Inflammatory macrophage treated with lipopolysaccharide for 4 hours (primary cell): ENCODE results near the gene DIAPH3.
A peak's percentile ranks its signal among the peaks of the same experiment; 100 is the strongest.

Experiments
- DNase-seq: peaks from one replicate; pipeline ENCODE4 v3.0.0-alpha.2; 2020

Gene DIAPH3

DNA sequence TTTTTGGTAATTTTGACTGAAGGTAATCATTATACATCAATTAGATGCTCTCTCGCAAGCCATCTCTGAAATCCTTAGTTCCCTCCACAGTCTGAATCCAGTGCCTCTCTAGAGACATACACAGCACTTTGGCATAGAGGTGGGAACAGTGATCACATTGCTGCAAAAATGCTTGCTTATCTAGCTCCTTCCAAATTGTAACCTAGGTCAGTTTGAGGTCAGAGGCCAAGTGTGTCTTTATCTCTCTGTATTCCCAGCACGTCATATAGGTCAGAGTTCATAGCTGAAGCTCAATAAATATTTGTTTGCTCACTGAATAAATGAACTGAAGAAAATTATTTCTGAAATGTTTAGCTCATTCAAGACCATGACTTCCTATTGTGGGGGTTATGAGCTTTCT lies 462.5 kb downstream of the DIAPH3 start:
- DNase-seq = no peak

DNA sequence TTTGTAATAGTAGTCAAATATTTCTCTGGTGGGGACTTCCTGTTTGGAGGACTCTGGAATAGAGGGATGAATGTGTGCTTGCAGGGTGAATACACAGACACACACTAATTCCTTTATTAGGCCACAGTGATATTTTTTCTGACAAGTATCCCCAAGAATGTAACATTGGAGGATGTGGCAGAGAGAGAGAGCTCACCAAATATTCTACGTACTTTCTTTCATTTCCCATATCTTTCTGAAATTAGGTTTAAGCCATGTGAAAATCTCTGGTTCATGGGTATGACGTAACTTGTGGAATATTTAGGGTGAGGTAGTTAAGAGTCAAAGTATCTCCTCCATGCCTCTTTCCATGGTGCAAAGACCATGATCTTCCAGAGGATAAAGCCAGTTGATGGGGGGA lies 463.4 kb downstream of the DIAPH3 start:
- DNase-seq = no peak

DNA sequence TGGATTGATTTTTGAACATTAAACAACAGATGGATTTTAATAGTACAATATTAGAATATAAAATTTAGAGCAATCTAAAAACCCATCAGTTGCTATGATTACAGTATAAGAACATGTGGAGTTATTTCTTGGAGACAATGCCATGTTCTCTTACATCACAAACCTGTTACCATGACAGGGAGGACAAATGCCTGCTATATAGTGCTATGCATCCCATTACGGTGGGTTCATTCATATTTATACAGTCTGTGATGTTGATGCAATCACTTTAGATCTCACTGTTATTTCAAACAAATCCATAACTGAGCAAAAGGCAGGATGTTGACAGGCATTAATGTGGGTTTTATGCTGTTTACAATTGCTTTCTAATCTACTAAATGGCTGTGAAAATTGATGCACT lies 467.5 kb downstream of the DIAPH3 start:
- DNase-seq = no peak

DNA sequence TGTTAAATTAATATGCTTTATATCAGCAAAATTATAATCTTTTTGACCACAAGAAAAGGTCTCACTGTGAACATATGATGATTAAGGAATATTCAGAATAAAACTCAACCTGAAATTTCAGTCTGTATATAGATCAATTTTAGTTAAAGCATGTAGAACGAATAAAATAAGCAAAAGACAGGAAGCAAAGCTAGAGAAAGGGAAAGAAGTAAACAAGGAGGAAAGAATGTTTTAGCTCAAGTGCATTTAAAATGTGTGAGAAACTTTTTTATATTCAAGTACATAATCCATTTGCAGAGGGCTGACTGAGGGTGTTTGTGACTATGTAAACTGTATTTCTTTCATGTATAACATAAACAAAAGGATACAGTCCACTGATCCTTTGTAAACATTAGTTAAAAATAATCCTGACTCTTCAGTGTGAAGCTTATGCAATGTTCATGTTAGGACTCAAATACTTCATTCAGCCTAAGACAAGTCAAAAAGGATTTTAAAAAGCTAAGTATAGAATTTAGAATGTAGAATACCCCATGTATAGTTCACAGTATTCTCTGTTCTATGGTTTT lies 472.1 kb downstream of the DIAPH3 start:
- DNase-seq = no peak

DNA sequence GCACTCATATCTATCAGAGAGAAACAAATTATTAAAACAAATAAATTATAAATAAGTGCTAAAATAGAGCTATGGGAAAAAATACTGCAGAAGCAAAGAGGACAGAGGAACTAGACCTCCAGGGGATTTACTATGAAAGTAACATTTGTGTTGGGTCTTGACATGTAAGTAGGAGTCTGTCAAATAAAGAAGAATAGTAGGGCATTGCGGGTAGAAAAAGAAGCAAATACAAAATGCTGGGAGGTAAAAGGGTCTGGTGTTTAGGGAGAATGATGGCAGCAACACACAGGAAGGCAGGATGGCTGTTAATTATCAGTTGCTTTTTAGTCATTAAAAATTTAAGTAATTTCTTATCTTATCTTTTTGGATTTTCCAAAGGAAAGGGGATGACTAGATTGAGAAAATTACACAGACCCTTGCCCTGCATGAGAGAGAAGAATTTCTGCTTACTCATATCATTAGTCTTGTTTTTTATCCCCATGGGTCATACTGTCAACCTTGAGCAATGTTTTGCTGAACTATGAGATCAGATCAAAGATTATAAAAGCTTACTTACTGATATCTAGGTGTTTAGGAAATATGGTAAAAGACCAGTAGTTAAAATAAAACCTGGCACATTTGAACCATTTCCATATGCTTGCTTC lies 472.7 kb downstream of the DIAPH3 start:
- DNase-seq = no peak

DNA sequence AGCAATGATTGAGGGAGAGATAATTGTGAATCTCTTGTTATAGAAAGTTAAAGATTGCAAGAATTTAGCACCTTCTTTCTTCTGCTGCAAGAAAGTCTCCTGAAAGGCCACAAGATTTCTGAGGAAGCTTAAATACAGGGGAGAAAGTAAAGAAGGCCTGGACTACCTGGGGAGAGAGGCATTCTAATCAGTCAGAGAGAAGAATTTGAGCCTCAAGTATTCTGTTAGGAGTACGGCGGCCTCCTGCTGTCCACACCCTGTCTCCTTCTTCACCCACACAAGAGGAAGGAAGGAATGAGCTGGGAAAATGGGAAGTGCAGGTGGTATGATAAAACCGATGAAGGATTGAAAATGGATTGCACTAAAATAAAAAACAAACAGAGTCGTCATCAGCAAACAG lies 474.7 kb downstream of the DIAPH3 start:
- no peak for DNase-seq

DNA sequence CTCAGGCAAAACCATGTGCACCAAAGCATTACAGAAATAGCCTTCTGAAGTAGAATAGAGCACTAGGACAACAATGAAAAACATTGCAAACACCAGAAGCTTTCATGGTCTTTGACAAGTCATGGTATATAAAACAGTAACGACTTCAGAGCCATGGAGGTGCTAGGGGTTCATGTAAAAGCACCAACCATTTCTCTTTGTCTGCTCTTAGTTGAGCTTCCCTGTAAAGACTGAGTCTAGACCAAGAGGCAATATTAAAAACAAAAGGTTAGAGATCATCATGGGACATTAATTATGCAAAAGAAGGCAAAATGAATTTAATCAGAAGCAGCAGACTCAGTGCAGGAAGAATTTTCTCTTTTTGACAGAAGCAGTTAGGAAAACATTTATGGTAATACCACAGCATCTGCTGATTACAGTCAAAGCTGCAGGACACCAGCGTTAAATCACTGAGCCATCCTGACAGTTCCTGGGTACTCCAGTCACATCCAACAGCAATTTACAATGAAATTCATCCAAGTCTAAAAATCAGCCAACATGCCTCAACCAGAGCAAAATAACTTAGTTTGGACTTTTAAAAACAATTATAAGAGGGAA lies 476.8 kb downstream of the DIAPH3 start:
- no peak for DNase-seq

DNA sequence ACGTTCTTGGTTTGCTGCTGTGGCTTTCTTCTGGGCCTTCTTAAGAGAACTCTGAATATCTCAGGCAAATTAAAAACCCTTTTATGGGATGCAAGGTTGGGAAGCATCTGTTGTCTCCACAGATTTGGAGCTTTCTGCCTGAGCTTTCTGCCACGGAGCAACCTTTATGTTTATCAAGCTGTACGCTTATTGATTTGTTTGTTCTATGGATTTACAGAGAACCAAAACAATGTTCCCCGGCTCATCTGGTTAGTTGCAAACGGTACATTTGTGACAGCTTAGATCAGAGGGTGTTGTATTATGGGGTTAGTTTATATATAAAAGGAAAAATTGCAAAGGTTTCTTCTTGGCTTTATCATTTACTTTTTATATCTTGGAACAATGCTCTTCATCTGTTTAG lies 479.6 kb downstream of the DIAPH3 start:
- DNase-seq = no peak

DNA sequence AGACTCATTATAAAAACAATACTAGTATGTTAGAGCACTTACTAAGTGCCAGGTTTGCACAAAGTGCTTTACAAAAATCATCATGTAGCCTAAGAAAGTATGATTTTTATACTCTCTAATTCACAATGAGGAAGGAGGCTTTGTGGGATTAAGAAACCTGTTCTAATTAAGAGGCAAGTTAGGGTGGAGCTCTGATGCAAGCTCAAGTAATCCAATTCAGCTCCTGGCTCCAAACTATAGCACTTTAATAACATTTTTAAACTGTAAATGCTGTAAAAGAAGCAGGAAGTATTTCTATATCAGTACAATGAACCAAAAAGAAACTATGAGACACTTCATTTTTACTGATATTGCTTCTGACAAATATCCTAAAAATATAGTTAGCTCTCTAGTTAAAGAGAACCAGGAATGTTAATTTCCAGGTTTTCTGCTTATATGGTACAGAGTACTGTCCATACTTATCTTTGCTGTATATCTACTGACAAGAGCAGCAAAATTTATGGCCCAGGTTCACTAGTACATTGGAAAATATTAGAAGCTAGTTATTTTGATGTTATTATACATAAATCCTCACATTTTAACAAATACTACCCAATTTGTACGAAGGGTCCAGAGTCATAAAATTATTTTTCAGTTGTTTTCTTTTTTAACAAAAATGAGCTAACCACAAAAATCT lies 482.0 kb downstream of the DIAPH3 start:
- DNase-seq = no peak

DNA sequence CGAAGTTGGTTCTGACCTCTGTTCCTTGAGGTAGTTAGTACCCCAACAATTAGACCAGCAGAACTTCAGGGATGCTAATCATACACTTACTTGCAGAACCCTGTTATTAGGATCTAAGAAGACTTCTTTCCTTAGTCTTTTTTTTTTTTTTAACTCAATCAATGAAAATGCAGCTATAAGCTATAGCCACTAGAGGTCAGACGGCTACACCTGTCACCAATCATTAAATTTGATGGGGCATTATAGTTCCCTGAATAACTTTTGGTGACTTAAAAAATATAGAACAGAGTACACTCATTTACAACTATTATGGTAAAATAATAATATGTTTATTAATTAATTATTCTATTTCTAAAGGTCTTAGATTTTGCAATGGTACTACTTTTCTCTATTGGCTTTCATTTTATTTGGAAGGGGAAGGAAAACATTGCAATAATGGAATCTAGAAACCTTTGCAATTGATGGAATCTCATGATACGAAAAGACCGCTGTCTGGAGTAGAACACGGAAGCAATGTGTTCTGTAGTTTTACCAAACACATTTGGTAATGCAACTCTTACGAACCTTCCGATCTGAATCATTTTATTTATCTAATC lies 483.2 kb downstream of the DIAPH3 start:
- DNase-seq = peak; percentile 30

DNA sequence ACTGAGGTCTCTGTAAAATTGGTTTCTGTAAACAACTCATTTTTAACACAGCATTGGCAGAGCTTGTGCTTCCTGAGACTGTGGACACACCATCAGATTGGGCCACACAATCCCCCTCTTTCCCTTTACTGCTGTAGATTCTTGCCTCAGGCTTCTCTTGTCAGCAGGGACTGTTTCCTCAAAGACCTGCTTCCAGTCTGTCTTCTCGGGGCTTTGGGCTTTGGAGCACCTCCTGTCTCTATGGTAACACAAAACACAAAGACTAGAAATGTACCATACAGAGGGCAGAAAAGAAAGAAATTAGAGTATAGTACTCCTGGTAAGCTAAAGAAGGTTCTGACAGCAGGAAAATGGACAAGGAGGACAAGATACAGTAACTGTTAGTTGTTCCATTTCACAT lies 484.5 kb downstream of the DIAPH3 start:
- DNase-seq = no peak

DNA sequence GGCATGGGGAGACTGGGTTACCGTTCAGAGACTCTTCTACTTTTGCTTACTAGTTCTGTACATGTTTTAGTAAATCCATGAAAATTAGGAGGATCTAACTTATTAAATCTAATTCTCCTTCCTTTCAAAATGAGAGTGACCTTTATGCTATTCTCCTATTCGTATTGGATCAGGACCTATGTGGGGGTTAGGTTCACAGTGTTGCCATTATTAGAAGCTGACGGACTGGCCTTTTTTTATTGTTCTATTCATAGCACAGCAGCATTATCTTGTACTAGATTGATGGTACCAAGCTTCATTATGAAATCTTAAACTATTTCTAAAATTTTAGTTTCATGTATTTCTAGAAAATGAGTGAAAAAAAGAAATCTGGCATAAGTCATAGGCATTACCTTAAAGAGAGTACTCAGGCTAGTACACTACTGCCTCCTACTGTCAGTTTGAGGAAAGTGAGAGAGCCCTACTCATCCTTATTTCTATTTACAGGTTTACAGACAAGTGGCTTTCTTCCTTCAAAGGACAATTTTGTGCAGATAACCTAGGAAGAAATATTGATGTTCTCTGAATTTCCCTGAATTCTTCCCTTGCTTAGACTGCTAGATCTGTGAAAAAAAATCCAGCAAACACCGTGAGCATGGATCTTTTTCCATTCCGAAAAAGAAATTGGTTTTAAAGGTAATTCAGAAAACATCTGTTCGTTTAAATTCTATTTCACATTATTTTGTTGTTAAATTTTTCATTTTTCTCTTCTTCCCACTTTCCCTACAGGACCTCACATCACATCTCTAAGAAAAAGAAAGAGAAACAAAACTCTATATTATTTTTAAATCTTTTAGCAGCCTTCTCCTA lies 485.5 kb downstream of the DIAPH3 start:
- peak; percentile 60 for DNase-seq

DNA sequence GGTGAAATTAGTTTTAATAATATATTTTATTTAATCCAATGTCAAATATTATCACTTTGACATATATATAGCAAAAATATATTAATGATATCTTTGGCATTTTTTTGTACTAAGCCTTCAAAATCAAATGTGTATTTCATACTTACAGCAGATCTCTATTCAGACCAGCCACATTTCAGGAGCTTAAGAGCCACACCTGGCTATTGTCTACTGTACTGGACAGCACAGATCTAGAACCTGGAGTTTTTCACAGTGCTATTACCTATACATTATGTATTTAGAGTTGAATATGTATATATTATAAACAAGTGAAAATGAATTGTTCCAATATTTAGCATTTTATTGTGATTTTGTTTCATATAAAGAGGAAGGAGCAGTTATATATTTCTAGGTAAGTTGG lies 486.3 kb downstream of the DIAPH3 start:
- DNase-seq = no peak

DNA sequence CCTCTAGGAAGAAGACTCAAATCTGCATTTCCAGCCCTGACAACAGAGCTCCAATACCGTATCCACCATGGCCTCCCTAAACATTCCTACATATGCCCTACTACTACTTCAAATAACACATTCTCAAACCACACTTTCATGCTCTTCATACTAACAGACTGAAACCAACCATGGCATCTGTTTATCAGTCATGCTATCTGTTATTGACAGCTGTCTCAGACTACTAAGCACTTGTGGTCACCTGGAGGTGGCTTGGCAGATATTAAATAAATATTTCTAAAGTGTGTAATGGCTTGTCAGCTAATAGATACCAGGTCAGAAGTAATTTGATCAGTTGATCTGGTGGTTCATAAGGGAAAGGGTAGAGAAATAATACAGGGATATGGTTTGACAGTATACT lies 489.1 kb downstream of the DIAPH3 start:
- DNase-seq = no peak

DNA sequence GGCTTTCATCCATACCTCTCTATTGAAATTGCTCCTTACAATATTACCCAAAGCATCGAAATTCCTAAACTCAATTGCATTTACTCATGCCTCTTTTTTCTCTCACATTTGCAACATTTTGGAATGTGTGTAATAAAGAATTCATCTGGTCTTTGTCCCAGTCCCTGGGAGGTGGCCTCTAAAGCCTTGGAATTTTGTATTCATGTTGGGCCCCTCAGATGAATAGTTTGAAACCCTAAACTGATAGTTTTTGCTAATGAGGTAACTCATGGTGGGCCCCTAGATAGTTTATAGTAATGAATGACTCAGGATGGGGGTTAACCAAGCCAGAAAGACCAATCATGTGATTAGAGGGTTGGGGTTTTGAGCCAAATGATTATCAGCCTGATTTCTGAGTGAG lies 490.4 kb downstream of the DIAPH3 start:
- DNase-seq = no peak

DNA sequence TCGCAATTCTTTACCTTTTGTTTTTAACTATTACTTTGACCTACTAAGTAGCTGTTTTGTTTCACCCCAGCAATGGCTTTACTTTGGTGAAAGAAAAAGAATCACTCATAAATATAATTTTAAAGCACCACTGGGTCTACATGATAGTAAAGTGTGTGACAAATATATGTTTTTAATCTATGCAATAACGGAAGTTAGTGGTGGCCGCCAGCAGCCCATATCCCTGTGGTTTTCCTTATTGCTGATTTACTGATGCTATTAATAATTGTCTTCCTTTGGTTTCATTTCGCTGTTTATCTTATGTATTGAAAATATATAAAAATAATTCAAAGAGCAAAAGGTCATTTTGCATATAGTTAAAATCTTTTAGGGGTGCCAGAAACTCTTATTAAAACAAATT lies 491.3 kb downstream of the DIAPH3 start:
- DNase-seq = no peak

DNA sequence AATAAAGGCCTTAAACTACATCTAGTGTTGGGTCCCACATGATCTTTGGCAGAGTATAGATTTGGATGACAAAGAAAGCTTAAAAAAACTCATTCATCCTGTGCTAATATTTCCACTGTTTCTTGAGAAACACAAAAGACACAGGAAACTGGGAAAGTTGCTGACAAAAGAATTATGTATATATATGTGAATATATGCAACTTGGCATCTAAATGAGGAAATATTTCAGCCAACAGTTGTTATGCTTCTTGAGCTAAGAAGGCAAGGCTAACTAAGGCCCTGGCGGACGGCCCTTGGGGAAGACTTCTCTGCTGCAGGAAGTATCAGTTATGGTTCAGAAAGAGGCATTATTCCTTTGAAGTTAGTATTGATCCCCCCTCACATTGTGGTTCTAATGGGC lies 491.8 kb downstream of the DIAPH3 start:
- peak; percentile 16 for DNase-seq

DNA sequence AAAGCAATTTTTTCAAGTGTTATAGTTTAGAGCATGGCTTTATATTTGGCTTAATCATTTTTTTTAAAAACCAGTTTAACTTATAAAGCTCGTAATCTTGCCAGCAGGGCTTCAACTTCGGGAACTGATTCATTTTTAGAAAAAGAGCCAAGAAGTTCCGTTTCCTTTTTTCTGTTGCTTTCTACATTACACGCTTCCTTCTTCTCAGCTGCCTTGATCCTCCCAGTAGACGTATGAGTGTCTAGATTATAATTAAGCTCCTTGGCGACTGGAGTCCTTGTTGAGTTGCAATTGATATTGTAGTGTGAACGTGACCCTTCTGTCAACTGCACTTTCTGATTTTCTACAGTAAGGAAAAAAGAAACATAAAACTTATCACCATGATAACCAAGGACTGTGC lies 497.2 kb downstream of the DIAPH3 start:
- DNase-seq = peak; percentile 70

DNA sequence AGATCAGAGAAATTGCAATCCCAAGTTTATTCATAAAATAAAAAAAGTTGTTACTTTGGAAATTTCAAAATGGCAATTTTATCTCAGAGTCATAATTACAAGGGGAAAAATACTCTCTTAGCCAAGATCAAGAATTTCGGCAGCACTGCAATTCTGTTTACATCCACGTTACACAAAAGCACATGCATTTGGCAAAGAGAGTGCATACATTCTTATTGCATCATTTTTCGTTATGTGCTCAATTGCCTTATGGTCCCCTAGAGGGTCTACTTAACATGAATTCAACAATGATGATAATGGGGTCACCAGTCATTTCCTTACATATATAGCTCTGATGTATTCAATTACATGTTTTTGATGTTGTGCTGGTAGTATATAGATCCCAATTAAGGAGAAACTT lies 498.0 kb downstream of the DIAPH3 start:
- DNase-seq = no peak

DNA sequence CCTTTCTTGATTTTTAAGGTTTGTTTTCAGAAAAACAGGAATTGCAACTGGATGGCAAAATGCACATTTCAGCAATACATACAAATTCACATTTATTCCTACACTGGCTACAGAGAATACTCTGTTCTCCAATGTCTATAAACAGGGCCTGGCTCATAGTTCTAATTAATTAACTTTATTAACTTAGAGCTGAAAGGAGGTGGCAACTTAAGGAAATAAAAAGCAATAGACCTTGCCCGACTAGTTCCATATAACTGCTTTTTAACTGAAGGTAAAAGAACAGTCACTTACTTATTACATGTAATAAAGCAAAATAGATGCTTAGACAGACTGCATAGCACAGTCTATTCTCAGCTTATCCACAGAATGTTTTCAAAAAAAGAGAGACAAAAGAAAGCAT lies 498.5 kb downstream of the DIAPH3 start:
- no peak for DNase-seq

DNA sequence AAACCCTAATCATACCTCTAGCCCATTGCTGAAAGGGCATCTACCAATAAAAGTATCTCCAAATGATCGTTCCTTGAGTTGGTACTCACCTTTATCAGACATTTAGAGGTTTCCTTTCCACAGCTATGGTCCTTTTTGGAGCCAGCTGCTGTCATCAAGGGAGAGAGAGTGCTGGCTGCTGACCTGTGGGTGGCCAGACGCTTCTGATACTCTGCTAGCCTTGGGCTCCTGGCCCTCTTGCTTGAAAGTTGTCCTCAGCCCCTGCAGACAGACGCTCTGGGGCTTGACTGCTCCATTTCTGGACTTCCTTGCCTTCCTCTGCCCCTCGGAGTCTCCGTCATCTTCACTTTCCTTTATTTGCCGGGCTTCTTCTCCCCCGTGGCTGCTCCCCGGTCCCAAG lies 499.1 kb downstream of the DIAPH3 start:
- no peak for DNase-seq

DNA sequence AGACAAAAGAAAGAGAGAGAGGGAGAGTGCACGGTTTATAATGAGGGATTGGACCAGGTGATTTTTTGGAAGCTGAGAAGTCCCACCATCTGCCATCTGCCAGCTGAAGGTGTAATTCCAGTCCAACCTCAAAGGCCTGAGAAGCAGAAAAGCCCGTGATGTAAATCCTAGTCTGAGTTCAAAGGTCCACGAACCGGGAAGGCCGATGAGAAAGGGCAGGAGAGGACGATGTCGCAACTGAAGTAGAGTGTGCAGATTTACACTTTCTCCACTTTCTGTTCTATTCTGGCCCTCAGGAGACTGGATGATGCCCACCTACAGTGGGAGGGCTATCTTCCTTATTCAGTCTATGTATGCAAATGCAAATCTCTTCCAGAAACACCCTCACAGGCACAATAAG lies 500.0 kb downstream of the DIAPH3 start:
- DNase-seq = no peak

DNA sequence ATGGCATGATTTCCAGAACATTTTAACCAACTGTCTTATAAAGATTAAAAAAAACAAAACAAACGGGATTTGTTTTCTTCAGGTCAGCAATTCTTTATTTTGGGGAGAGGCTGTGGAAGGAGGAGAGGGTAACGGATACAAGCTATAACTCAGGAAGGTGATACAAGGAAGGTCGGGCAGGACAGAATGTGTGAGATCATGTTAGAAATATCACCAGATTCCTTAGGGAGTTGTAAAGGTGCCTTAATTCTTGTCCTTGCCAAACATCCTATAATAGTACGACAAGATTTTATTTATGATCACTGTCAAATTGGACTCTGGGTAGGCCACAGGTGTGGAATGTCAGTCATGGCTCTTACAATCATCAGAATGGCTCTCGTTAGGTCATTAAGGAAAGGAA lies 503.1 kb downstream of the DIAPH3 start:
- no peak for DNase-seq
